GM21390 (cell line): Measurements from ENCODE around the gene LDB2.

Source experiments
- ATAC-seq: cut with Tn5 transposase; IDR thresholded peaks from one replicate; pipeline ENCODE4 v1.9.1; 2021; ENCODE audit not compliant: unreplicated experiment

Gene LDB2

DNA sequence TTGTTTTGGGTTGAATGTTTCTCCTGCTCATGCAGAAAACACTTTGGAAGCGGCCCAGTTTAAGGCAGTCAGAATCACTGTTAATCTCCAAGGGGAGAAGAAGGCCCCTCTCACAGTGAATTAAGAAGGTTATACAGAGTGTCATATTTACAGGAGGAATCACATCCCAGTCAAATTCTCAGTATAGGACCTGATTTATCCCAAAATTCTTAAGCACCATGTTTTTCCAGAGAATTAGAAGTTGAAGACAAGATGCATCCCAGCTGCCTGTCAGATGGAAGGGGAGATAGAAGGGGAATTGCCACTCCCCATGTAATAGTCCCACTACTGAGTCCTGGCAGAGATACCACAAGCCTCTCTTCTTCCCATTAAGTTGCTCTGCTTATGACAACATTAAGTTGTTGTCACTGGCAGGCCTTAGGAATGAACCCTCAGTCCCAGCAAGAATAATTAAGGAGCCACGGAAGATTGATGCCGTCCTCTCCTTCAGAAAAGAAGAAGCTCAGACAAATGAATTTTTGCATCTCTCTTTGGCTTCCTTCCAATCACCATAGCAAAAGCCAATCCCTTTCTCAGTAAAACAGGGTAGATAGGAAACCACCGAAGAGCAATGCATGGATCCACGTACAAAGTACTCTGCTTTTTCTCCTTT, 138.4 kb downstream of the LDB2 start:
- no peak for ATAC-seq

DNA sequence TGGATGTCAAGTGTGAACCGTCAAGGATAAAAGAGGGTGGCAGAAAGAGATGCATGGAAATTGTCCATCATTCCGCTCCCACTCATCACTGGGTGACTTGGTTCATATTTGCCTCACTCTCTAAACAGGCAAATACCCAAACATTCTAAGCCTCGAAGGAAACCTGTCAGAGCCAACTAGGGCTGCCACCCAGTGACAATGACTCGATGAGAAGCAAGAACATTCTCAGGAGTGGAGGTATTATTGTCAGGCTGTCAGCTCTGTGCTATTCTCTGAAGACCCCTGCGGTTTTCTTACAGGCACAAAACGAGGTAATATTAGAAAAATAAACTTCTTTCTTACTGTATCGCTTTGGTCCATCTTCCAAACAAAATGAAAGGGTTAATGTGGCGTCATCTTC, 139.6 kb downstream of the LDB2 start:
- no peak for ATAC-seq

DNA sequence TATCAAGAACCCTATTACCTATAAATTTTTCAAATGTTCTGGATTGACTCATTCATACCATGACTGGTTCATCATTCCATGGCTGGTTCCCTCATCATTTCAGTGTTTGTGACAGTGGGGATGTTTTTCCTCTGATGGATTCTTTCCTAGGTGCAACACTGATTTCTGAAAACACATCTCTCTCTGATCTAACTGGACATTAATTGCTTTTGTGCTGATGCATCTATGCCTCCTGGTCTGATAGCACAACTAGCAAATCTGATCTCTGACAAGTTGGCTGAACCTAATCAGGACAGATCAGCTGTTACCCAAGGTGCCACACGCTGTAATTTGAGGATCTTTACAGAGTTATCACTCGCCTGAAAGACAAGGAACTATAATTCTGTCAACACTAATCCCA, 140.2 kb downstream of the LDB2 start:
- ATAC-seq: no peak

DNA sequence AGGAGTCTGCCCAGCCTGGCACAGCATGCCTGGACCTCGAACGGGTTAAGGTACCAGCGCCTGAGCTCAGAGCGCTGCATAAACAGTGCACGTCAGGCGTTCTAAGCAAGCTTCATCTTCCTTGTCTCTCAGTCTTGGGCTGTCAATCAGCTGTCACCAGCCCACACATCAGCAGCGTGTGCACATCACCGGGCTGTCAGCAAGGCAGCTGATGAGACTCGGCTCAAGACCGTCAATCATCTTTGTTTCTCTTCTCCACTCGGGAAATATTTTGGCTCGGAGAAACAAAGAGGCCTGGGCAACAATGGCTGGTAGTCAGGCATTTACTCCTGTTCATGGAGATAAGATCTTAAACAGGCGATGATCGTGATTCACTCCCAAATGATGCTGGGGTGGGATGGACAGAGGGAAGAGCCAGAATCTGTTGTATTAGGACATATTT, 141.3 kb downstream of the LDB2 start:
- no peak for ATAC-seq

DNA sequence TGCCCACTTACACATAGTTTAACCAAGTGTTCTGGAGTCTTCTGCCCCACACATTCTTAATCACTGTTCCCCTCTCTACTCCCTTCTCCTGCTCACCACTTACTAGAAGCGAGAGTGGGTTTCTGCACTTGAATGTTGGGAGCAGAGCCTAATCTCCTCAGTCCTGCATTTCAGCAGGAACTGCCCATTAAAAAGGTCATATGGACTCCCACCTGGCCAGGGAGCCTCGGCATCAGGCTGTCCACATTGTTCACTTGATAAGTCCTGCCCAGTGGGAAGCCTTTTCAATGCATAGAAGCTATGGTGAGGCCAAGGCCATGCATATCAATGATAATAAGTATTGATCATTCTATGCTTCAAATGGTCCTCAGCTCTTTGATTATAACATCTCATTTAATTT, 144.3 kb downstream of the LDB2 start:
- ATAC-seq: no peak

DNA sequence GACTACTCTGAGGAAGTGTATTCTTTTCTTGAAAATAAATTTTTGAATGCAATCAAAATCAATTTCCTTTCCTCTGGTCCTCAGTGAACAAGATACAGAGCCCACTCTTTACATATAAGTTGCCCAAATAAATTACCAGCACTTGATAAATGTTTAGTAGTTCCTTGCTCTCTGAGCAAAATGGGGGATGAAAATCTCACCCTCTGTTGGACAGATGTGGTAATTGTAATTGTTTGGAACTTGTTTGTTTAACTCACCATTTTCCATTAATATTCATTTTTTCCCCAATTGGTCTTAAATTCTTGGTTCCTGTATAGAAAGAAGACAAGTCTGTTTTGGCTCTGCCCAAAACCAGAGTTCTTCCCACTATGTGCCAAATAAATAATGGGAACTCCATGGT, 146.3 kb downstream of the LDB2 start:
- no peak for ATAC-seq

DNA sequence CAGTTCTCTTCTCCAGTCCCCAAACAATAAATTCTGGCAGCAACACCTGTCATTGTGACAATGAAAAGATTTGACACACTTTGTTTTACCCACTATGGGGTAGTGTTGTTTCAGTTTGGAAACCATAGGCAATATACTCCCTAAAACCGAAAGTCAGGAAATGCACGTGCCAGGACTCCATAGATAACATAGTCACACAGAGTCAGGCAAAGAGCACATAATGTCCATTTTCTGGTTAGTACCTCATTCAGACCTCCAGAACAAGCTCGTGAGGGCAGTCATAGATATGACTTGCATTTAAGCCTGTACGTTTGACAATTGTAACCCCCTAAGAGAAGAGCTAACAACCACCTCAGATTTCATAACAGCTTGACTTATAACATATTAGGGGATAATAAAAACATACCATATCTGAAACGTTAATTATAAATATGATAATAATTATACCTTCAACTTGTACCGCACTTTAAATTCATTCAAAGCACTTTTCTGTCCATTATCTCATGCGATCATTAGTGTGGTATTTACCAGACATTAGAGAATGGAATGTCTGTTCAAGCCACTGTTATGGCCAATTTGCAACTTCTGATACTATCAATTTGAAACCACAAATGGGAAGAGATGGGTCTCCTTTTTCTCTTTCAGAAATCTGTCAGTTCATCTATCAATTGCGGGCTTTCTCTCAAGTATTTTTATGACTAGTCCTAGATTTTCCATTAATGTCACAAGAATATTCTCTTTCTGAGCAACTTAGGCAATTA, 147.4 kb downstream of the LDB2 start:
- ATAC-seq: no peak

DNA sequence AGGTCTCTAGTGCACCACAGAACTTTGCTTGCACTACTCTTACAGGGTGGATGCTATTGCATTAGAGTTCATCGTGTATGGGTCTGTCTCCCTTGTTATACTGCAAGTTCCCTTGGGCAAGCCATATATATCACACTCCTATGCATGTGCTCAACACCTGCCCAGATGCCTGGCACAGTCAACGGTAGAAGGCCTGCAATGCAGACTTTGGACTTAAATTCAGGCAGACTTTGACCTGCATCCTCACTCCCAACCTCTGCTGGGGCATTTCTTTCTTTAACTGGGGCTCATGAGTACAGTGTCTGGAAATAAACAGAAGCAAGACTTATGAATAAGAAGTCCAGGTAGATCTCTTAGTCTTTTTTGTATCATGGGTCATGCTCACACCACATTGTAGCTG, 148.2 kb downstream of the LDB2 start:
- no peak for ATAC-seq

DNA sequence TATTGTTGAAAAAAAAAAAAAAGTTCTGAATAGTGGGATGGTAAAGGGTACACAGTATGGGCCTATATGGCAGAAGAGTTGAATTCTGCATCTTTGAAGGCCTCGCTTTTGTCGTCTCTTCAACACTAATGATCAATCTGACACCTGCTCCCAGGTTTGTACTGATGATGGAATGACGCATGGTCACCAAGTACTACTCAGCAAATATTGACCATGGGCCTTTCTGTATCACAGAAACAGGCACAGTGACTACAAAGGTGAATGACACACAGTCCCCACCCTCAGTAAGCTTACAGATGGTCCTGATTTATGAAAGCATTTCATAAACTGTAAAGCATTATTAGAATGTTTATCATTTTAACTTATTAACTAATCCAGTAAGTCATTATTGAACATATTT, 152.6 kb downstream of the LDB2 start:
- no peak for ATAC-seq

DNA sequence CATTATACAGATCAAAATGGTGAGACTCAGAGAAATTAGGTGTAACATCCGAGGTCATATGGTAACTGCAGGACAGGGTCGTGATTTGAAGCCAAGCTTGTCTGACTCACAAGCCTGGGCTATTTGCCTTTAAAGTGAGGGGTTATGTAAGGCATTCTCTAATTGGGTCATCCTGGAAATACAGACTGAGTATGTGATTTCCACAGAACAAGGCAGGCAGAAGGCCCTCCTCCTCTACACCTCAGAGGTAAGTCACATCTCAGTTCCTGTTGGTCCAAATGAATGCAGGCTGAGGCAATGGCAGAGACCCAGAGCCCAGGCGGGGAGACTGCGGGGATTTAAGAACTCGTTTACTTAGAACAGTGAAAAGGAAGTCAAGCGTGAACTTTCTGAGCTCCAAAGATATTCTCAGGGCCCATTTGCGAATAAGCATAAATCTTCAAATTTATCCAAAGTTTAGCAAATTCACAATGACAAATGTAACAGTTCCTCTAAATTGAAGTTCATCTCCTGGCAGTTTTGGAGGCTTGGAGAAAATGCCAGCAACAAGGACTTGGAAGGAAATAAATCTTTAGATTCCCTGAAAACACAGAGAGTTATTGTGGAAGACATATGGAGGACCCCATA, 153.3 kb downstream of the LDB2 start:
- ATAC-seq: no peak

DNA sequence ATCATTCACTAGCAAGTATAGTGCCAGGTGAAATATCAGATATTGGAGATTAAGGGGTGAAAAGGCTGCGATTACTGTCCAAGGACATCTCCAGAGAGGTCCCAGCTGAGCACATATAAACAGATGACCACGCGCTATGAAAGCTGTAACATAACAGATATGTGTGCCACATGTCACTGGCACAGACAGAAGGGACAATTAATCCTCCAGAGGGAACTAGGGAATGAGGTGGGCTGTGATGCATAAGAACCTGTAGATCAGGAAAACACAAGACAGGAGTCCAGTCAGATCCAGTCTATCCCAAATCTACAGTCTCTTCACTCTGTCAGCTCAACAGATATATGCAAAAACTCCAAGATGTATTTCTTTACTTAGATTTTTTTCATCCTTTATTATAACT, 157.2 kb downstream of the LDB2 start:
- ATAC-seq: no peak

DNA sequence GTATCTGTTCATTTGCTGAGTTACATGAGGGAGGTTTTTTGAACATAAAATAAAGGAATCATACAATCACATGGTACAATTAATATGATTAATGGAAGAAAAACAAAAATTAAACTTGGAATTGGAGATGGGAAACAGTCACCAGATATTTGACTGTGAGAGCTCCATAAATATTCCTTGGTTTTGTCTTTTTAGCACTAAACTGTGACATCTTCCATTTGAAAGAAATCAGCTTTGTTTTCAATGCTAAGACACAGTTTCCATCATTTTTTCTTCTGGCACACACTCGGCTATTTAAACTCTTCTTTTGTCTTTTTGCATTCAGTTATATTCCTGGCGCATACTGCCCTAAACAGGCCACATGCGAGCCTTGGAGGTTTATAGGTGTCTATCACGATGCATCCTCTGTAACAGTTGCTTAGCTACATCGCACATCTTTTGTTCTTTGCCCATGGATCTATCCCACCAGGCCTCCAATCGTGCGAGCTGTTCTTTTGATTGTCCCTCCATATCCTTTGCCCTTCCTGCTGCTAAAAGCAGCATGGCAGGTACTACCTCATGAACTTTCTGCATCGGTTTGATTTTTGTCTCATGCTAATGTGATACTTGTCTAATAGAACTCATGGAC, 158.3 kb downstream of the LDB2 start:
- ATAC-seq: no peak

DNA sequence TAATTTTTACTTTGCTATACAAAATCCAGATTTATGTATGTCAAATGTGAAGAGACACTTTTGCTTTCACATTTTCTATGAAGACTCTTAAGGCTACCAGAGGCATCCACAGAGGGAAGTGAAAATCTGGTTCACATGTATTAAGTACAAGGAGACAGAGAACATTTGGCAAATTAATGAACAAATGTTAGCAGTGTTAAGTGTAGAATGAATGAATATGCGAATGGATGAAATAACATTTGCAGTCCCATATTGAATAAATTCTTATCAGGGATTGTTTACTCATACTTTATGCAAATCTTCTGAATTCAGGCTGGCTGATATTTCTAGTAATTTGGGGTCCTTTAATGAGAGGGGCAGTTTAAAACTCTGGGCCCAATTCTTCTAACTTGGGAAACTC, 159.9 kb downstream of the LDB2 start:
- ATAC-seq: no peak

DNA sequence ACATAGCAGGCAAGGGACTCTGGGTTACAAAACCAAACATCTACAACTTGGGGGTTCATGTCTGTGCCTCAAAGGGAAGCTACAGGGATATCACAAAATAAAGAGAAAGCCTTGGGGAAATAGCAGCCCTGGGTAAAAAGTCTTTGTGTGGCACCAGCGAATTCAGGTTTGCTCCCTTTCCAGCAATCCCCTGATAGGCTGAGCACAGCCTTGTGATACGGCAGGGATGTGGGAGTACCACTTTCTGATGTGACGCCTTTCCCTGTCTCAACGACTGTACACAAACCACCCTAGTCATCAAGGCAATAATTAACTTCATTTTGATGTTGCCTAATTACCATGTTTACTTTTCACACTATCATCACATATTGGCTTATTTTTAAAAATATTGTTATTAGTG, 164.9 kb downstream of the LDB2 start:
- ATAC-seq: no peak

DNA sequence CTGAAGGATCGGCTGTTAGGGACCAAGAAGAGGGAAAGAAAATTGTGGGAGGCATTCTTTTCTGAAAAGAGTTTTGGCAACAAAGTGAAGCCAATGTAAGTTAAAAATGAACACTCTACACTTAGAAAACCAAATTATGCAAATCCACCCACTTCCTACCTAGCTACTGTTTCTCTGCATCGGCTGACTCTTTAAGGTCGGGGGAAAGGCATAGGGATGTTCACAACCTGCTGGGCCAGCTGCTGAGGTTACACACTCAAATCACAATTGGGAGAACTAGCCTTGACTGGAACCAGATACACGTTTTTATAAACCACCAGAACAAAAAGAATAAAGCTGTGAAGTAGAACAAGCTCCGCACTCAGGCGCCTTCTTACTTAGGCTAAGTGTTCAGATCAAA, 165.7 kb downstream of the LDB2 start:
- no peak for ATAC-seq

DNA sequence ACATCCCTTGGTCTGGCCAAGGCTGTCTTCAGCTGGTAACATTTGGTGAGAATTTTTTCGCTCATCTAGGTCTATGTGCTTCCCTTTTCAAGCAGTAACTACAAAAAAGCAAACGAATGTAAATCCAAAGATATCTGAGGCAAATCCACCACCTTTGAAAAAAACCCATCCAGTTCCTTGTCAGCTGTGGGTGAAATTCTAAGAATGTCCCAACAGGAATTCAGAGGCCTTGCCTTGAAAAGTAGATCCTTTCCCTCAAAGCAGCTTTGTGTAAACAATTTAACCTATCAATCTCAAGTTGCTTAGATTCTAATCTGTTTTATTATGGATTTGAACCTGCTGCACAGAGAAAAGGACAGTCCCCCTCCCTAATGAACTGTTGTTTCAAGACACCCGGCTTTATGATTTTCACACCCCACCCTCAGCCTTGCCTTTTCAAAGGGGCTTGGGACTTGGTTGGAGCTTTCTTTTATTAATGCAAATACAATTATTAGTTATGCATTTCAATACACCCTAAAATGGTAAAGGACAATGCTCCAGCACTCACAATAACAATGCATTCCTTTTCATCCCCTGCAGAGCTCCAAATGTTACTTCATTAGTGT, 166.6 kb downstream of the LDB2 start:
- ATAC-seq: no peak

DNA sequence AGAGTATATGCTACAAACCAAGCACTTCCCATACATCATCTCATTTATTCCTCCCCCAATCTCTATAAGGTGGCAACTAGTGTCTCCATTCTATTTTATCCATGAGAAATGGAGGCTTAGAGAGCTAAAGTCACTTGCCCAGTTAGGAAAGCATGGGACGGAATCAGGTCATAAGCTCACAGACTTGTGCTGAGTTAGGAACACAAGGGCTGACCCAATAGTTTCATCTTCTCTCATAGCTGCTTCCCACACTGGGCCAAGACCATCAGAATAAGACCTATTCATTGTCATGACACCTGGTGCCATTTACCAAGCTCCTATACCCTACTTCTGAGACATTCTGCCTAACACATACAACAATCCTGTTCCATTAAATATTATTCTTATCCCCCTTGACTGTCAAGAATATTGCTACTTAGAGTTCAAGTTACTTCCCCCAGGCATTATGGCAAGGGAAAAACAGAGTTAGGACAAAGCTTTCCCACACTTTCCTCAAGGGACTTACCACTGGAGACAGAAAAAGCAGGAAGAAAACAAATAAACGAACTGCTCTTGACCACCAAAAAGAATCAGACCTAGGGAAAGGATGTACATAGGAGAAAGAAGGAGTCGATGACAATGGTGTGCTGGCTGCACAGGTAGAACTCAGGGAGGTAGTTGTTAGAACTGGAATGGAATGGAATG, 167.8 kb downstream of the LDB2 start:
- no peak for ATAC-seq

DNA sequence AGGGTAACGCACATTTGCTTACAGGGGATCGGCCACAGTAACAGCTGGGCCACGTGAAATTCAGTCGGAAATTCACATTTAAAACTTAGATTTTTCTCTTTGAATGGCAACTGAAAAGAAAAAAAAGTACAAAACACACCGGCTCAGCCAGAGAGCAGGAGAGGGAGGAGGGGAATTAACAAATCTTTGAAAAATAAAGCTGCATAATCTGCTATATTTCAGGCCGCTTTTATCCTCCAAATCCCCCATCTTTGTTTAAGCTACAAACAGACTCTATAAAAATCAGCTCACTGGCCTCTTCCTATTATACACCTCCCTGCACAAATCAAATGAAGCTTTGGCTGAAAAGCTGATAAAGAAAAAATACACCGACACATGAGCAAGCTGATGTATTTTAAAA, 169.1 kb downstream of the LDB2 start:
- no peak for ATAC-seq

DNA sequence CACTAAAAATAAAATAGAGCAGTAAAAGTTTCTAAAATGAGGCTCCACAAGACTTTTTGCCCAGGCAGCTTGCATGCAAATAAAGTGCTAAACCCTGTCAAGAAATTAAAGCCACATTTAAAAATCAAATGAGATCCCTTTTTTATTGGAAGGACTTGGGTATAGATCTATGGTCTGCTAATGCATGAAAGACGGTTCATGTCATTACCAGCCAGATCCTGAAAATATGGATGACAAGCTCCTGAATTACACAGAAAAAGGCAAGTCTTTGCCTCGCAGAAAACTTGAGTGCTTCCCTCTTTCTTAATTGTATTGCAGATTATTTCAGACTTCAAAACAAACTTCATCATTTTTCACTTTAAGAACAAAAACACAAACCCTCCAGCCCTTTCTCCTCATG, 169.6 kb downstream of the LDB2 start:
- ATAC-seq: no peak

DNA sequence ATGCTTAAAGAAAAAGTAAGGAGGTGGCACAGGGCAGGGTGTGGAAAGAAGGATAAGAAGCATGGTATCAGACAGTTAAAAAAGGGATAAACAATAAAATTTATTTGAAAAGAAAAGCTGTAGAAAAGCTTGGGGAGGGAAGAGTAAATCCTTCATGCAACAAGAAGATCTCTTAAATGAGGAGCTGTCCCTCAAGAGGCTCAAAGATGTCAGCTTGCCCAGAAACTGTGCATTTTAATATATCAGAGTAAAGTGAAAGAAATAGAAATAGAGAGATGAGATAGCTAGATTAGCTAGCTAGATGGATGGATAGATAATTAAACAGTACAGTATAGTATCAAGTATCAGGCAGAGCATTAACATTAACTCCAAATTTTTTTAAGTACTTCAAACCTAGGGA, 170.3 kb downstream of the LDB2 start:
- ATAC-seq: no peak

DNA sequence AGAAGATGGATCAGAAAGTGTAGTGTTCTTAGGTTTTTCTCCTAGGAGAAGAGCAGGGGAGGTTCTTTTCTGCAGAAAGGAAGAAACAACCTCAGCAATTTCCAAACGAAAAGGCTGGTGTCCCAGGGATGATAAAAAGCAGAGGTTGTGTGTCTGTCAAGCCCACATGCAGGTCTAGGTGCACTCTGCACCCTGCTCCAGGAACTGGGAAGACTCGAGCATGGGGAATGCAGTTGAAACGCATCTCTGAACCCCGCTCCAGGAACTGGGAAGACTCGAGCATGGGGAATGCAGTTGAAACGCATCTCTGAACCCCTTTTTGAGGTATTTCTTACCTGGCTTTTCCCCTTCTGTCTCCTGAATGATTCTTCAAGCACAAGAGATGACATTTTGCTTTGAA, 171.2 kb downstream of the LDB2 start:
- no peak for ATAC-seq
